HUES6 (cell line): ENCODE data around the gene LSM10.

Experiments
- H3K27ac ChIP-seq: 2 replicates; pipeline ENCODE4 v1.7.0; 2013; ENCODE audit warnings: low read depth, mild to moderate bottlenecking, low read length, inconsistent platforms
- H3K27me3 ChIP-seq: 2 replicates; pipeline ENCODE4 v1.6.1; 2013; ENCODE audit warnings: low read length; ENCODE audit not compliant: control insufficient read depth, insufficient read depth
- H3K36me3 ChIP-seq: 2 replicates; pipeline ENCODE4 v1.6.1; 2013; ENCODE audit warnings: low read length; ENCODE audit not compliant: control insufficient read depth, insufficient read depth
- H3K4me1 ChIP-seq: 2 replicates; pipeline ENCODE4 v1.6.1; 2013; ENCODE audit warnings: low read length; ENCODE audit not compliant: control insufficient read depth, insufficient read depth
- H3K4me3 ChIP-seq: 2 replicates; pipeline ENCODE4 v1.5.1; 2013; ENCODE audit warnings: low read depth, low read length
- H3K9ac ChIP-seq: one replicate; pipeline ENCODE4 v1.6.1; 2013; ENCODE audit warnings: mild to moderate bottlenecking, low read length
- H3K9me3 ChIP-seq: 2 replicates; pipeline ENCODE4 v1.6.1; 2013; ENCODE audit warnings: low read depth, low read length; ENCODE audit not compliant: control insufficient read depth, insufficient read depth

LSM10 gene

GRCh38 chr1:36366091-36366661 lies 31.5 kb downstream of the LSM10 start:
- Histone ChIP-seq H3K4me1 (peaks cover 16% of the 10 kb centered on the region), H3K9me3 (no peaks in the 10 kb centered on the region), H3K27ac (no peak overlapping the region), H3K4me3 (no peak overlapping the region), H3K9ac (no peak overlapping the region), H3K36me3 (peaks cover 27% of the 10 kb centered on the region), H3K27me3 (no peaks in the 10 kb centered on the region)

- peaks cover 34% of the 10 kb centered on the region for H3K36me3 ChIP-seq
- no peak overlapping the region for H3K4me3 ChIP-seq
- no peak overlapping the region for H3K27ac ChIP-seq
- H3K4me1 ChIP-seq: peaks cover 16% of the 10 kb centered on the region
- H3K9me3 ChIP-seq: no peaks in the 10 kb centered on the region
- no peaks in the 10 kb centered on the region for H3K27me3 ChIP-seq
- no peak overlapping the region for H3K9ac ChIP-seq
These were observed 32.3 kb downstream of the LSM10 start for GRCh38 chr1:36365381-36365780.

- no peak overlapping the region for H3K4me3 ChIP-seq
- no peaks in the 10 kb centered on the region for H3K9me3 ChIP-seq
- no peak overlapping the region for H3K9ac ChIP-seq
- H3K27me3 ChIP-seq: no peaks in the 10 kb centered on the region
- H3K27ac ChIP-seq: no peak overlapping the region
- no peaks in the 10 kb centered on the region for H3K4me1 ChIP-seq
- peaks cover 66% of the 10 kb centered on the region for H3K36me3 ChIP-seq
These were observed 37.7 kb downstream of the LSM10 start for GRCh38 chr1:36359911-36360550.

- Histone ChIP-seq H3K36me3 (peaks cover 72% of the 10 kb centered on the region), H3K4me3 (no peak overlapping the region), H3K4me1 (no peaks in the 10 kb centered on the region), H3K27me3 (no peaks in the 10 kb centered on the region), H3K27ac (no peak overlapping the region), H3K9ac (no peak overlapping the region), H3K9me3 (no peaks in the 10 kb centered on the region)
These were observed 38.3 kb downstream of the LSM10 start for GRCh38 chr1:36359383-36359782.

- H3K27me3 ChIP-seq: no peaks in the 10 kb centered on the region
- H3K4me1 ChIP-seq: no peaks in the 10 kb centered on the region
- no peak overlapping the region for H3K9ac ChIP-seq
- no peak overlapping the region for H3K4me3 ChIP-seq
- no peak overlapping the region for H3K27ac ChIP-seq
- H3K36me3 ChIP-seq: peaks cover 79% of the 10 kb centered on the region
- H3K9me3 ChIP-seq: no peaks in the 10 kb centered on the region
These were observed 39.1 kb downstream of the LSM10 start for GRCh38 chr1:36358514-36359084.

DNA sequence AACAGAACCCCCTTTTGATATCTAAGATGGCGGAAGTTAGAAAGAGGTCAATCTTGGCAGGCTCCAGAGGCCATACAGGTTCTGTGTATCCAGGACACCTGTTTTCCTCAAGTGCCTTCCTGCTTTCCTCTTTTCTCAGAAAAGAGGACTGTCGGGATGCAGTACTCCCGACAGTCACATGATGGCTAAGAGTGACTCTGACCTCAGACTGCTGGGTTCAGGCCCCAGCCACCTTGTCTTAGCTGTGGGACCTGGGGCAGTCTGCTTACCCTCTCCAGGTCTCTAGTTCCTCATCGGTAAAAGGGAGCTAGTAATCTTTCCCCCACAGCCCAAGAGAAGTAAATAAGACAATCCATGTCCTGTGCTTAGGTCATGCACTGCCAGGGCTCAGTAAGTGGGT lies 41.9 kb downstream of the LSM10 start:
- H3K36me3 ChIP-seq: peaks cover 88% of the 10 kb centered on the region
- H3K9ac ChIP-seq: no peak overlapping the region
- no peak overlapping the region for H3K27ac ChIP-seq
- no peak overlapping the region for H3K4me3 ChIP-seq
- no peaks in the 10 kb centered on the region for H3K27me3 ChIP-seq
- H3K4me1 ChIP-seq: peaks cover 18% of the 10 kb centered on the region; the same call in 1 of the 2 replicates
- no peaks in the 10 kb centered on the region for H3K9me3 ChIP-seq

- Histone ChIP-seq H3K4me1 (peaks cover 18% of the 10 kb centered on the region; the same call in 1 of the 2 replicates), H3K4me3 (no peak overlapping the region), H3K36me3 (peaks cover 90% of the 10 kb centered on the region), H3K27me3 (no peaks in the 10 kb centered on the region), H3K9ac (no peak overlapping the region), H3K9me3 (no peaks in the 10 kb centered on the region), H3K27ac (no peak overlapping the region)
These were observed 43.2 kb downstream of the LSM10 start for GRCh38 chr1:36354486-36354885.

- H3K4me3 ChIP-seq: no peak overlapping the region
- no peaks in the 10 kb centered on the region for H3K27me3 ChIP-seq
- no peak overlapping the region for H3K27ac ChIP-seq
- peaks cover 18% of the 10 kb centered on the region; the same call in 1 of the 2 replicates for H3K4me1 ChIP-seq
- no peaks in the 10 kb centered on the region for H3K9me3 ChIP-seq
- H3K36me3 ChIP-seq: peaks cover 91% of the 10 kb centered on the region
- no peak overlapping the region for H3K9ac ChIP-seq
These were observed 44.5 kb downstream of the LSM10 start for GRCh38 chr1:36352910-36353878.

DNA sequence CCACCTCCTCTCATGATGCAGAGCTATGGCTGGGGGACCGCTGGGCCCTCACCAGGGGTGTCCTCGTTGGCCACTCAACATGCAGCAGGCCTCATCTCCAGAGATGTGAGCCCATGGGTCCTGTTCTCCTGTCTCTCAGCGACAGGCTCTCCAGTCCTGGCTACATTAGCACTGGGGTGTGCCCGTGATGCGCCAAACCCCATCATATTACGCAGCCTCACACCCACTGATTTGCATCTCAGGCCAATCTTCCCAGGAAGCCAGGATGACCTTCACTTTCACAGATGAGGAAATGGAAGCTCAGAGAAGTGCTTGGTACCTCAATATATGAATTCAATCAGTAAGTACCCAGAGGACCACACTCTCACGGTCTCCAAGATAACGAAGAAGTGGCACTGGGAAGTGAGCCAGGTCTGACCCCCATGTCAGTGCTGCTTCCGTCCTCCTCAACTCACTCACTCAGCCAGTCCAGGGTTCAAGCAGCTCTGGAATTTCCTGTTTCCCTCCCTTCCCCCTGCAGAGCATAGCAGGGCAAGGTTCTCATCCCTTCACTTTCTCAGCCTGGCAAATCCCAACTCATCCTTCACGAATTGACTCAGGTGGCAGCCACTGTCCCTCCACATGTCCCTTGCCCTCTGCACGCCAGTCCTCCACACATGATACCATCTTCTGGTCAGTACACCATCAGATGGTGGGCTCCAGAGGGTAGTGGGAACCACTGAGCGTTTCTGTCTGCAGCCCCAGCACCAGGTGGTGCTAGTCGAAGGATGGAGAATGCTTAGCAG lies 45.4 kb downstream of the LSM10 start:
- no peaks in the 10 kb centered on the region for H3K27me3 ChIP-seq
- H3K9ac ChIP-seq: no peak overlapping the region
- H3K4me3 ChIP-seq: no peak overlapping the region
- H3K27ac ChIP-seq: no peak overlapping the region
- H3K36me3 ChIP-seq: peaks cover 91% of the 10 kb centered on the region
- peaks cover 18% of the 10 kb centered on the region; the same call in 1 of the 2 replicates for H3K4me1 ChIP-seq
- no peaks in the 10 kb centered on the region for H3K9me3 ChIP-seq

DNA sequence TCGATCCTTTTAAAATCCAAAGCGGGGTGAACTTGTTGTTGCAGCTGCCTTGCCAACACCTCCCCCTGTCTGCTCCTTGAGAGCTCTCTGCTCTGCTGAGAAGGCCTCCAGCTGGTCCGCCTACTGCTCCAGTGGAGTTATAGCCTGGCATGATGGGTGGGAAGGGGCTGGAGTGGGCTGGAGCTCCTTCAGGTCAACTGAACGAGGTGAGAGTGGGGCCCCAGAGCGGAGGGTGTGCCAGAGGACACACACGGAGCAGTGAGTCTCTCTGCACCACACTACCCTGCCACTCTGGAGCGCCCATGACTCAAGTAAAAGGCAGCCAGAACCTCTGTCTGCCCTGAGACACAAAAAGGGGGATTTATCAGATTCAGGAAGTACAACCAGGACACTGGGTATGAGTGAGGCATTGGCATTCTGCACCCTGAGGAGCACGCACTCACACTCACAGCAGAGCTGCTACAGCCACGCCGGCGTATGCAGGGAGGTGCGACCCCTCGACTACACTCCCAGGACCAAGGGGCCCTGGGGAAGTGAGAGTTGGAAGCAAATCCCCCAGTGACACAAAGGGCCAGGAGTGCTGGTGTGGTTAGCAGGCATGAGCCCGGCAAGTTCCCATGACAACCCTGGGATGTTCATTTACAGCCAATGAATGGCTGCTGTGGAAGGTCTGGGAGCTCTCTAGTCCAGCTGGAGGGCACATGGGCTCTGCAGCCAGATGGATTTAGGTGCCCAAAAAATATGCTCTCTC lies 46.3 kb downstream of the LSM10 start:
- Histone ChIP-seq H3K4me3 (no peak overlapping the region), H3K9ac (peak overlapping the region; percentile 34), H3K27ac (peak overlapping the region; percentile 52; the same call in 1 of the 2 replicates)

More for the DNA sequence above, 46.3 kb downstream of the LSM10 start:
- no peaks in the 10 kb centered on the region for H3K9me3 ChIP-seq
- peaks cover 18% of the 10 kb centered on the region; the same call in 1 of the 2 replicates for H3K4me1 ChIP-seq
- H3K36me3 ChIP-seq: peaks cover 91% of the 10 kb centered on the region
- no peaks in the 10 kb centered on the region for H3K27me3 ChIP-seq
